Measurements from ENCODE around the gene TMED1. TPM values are rescaled to one million over a fixed set of nuclear protein-coding genes. Genes with fewer than 3 reads are reported as not detected.
"Not testable (repeated sequence)": the region's sequence is repeated elsewhere in the genome, so short reads cannot be mapped to it uniquely, and the experiment has no call there.

TMED1 gene
- total RNA-seq, 2 donors from 2014 or later, result 14.5 to 34.6 TPM

GRCh38 chr19:10838377-10838776, 2.4 kb upstream of the TMED1 start:
- TF ChIP-seq POLR2A (IDR thresholded peaks at IDR 0.05) (no peak), CTCF (IDR thresholded peaks at IDR 0.05) (no peak)
- H3K4me3 ChIP-seq, result no peak overlapping the region
- peak overlapping the region in 3 of 4 donors; percentile 63 to 87 (median 82) for H3K27ac ChIP-seq
- H3K9me3 ChIP-seq, result peaks cover 0 to 7% (median 0%) of the 10 kb centered on the region in 3 donors
- intact Hi-C loops (cut with DNase I), result no loop called here
- peaks cover 35% of the 10 kb centered on the region for H3K4me1 ChIP-seq
- H3K27me3 ChIP-seq, result no peaks in the 10 kb centered on the region
- DNase-seq (no peak), ATAC-seq (no peak)
- H3K36me3 ChIP-seq (replicated peaks in 1 of 2; ENCODE audit: insufficient read depth in 1 of 2, low read depth in 2 of 2), result no peaks in the 10 kb centered on the region
- WGBS, 2 donors, result 93 to 94% methylated on average over 11 of the region's 11 CpGs

- WGBS, 2 donors, result 97 to 100% methylated on average over 7 of the region's 7 CpGs
- intact Hi-C loops (cut with DNase I), result not testable (repeated sequence)
These were observed 1.6 kb upstream of the TMED1 start for GRCh38 chr19:10837649-10838048.

GRCh38 chr19:10836479-10837330, 693 bp upstream of the TMED1 start:
- 32 to 85% methylated on average over 10 to 38 of the region's 38 CpGs for WGBS, 2 donors
- H3K4me3 ChIP-seq, result no peak overlapping the region
- ATAC-seq, result peak; percentile 41
- H3K4me1 ChIP-seq, result peaks cover 35% of the 10 kb centered on the region
- DNase-seq, result peak; percentile 85 to 91 (median 86)
- no peak for TF ChIP-seq CTCF (IDR thresholded peaks at IDR 0.05)
- no peak for TF ChIP-seq POLR2A (IDR thresholded peaks at IDR 0.05)
- no peaks in the 10 kb centered on the region for H3K27me3 ChIP-seq
- intact Hi-C loops (cut with DNase I), result no loop called here
- H3K9me3 ChIP-seq, result peaks cover 0 to 7% (median 0%) of the 10 kb centered on the region in 3 donors
- peaks cover 0 to 5% of the 10 kb centered on the region in 2 donors for H3K36me3 ChIP-seq (replicated peaks in 1 of 2; ENCODE audit: insufficient read depth in 1 of 2, low read depth in 2 of 2)
- peak overlapping the region; percentile 95 to 99 (median 99) for H3K27ac ChIP-seq

More at GRCh38 chr19:10837649-10838048, 1.6 kb upstream of the TMED1 start:
- H3K27me3 ChIP-seq; H3K27ac ChIP-seq; H3K4me3 ChIP-seq; H3K36me3 ChIP-seq (replicated peaks in 1 of 2; ENCODE audit: insufficient read depth in 1 of 2, low read depth in 2 of 2); ATAC-seq; DNase-seq; H3K9me3 ChIP-seq: not testable (repeated sequence)
- H3K4me1 ChIP-seq, result peaks cover 35% of the 10 kb centered on the region

GRCh38 chr19:10835089-10835753, 791 bp downstream of the TMED1 start:
- ATAC-seq (no peak), DNase-seq (peak in 3 of 4 donors; percentile 24 to 42 (median 40))
- peak in 1 of 3 donors; percentile 3 for TF ChIP-seq POLR2A (IDR thresholded peaks at IDR 0.05)
- TF ChIP-seq CTCF (IDR thresholded peaks at IDR 0.05), result peak in 1 of 7 experiments; percentile 2
- 7 to 40% methylated on average over 16 to 32 of the region's 32 CpGs for WGBS, 2 donors
- peak overlapping the region; percentile 58 to 99 (median 97) for H3K27ac ChIP-seq
- peaks cover 35% of the 10 kb centered on the region for H3K4me1 ChIP-seq
- H3K27me3 ChIP-seq, result no peaks in the 10 kb centered on the region
- H3K9me3 ChIP-seq, result peaks cover 0 to 7% (median 0%) of the 10 kb centered on the region in 3 donors
- peak overlapping the region in 1 of 2 donors; percentile 24 for H3K4me3 ChIP-seq
- intact Hi-C loops (cut with DNase I), result no loop called here
- H3K36me3 ChIP-seq (replicated peaks in 1 of 2; ENCODE audit: insufficient read depth in 1 of 2, low read depth in 2 of 2), result peaks cover 0 to 12% of the 10 kb centered on the region in 2 donors

- ATAC-seq (no peak), DNase-seq (no peak)
- no peak for TF ChIP-seq POLR2A (IDR thresholded peaks at IDR 0.05)
- TF ChIP-seq CTCF (IDR thresholded peaks at IDR 0.05), result no peak
- intact Hi-C loops (cut with DNase I), result no loop called here
- peaks cover 0 to 15% of the 10 kb centered on the region in 2 donors for H3K36me3 ChIP-seq (replicated peaks in 1 of 2; ENCODE audit: insufficient read depth in 1 of 2, low read depth in 2 of 2)
- H3K27ac ChIP-seq, result no peak overlapping the region
- H3K4me1 ChIP-seq, result peaks cover 18% of the 10 kb centered on the region
- peaks cover 0 to 7% (median 0%) of the 10 kb centered on the region in 3 donors for H3K9me3 ChIP-seq
- no peaks in the 10 kb centered on the region for H3K27me3 ChIP-seq
- no peak overlapping the region for H3K4me3 ChIP-seq
- WGBS, 2 donors, result 85 to 95% methylated on average over 17 to 19 of the region's 20 CpGs
These were observed 3.1 kb downstream of the TMED1 start for GRCh38 chr19:10832939-10833296.
